ENCODE data around the gene EIF5A. TPM values are rescaled to one million over a fixed set of nuclear protein-coding genes. Genes with fewer than 3 reads are reported as not detected.

The EIF5A gene
- total and polyA plus RNA-seq, 2 of the 8 experiments (the other 6 are each of a cell fraction or from before 2014, with no cell fraction given) = 717 to 1,172 TPM

DNA sequence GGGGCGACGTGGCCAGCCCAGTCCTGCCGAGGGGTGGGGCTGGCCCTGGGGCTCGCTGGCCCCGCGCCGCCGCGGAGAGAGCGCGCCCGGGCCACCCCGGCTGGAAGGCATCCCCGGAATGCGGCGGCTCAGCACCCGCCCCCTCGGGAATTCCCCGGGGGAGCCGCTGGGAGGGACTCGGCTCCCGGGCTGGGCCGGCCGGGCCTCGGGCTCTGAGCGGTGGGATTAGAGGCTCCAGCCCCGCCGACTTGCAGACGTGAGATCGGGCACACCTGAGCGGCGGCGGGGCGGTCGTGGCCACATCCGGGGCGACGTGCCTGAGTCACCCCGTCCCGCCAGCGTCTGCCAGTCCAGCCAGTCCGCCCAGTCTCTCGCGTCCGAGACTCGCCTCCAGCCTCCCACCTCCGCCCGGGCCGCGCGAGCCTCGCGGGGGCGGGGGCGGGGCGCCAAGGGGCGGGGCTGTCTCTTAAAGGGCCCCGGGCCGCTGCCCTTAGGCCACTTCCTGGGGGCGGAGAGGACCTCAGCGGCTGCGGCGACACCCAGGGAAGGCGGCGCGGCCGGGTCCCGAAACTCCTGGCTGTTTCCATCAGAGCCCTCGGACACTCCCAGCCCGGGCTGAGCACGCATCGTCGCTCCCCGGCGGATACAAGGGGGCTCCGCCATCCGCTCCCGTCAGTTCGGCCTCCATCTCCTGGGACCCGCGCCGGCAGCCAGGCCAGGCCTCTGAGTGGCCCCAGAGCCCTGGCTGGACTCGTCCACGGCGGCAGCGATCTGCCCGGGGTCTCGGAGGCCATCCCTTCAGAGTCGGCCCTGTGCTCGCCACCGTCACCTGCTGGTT lies 44.5 kb downstream of the EIF5A start, which contains the start of gene KCTD11 (continued):
- TF ChIP-seq USF2 (IDR thresholded peaks at IDR 0.05; ENCODE audit: low read length) = no peak
- 0 out of 4 replicates have a peak, but pooled peaks of 1 of the 2 experiments have one; percentile 10 for TF ChIP-seq SIN3A (conservative IDR thresholded peaks at IDR 0.05 in 1 of 2, IDR thresholded peaks at IDR 0.05 in 1 of 2; ENCODE audit: low read depth in 1 of 2, low read length in 2 of 2)
- peak; percentile 69 for TF ChIP-seq PHF8 (conservative IDR thresholded peaks at IDR 0.05; ENCODE audit: low read depth, low read length)
- TF ChIP-seq BCL11A (IDR thresholded peaks at IDR 0.05; ENCODE audit: low read depth in 2 of 2, low read length in 2 of 2) = no peak
- TF ChIP-seq SAP30 (IDR thresholded peaks at IDR 0.05; ENCODE audit: insufficient read depth, insufficient replicate concordance, low read length) = no peak
- TF ChIP-seq NANOG (IDR thresholded peaks at IDR 0.05; ENCODE audit: insufficient read depth, low read depth, low read length, poor library complexity, severe bottlenecking) = no peak
- TF ChIP-seq BACH1 (IDR thresholded peaks at IDR 0.05; ENCODE audit: low read length) = 0 out of 2 replicates have a peak, but pooled peaks have one; percentile 28
- 0 out of 2 replicates have a peak, but pooled peaks have one; percentile 15 for TF ChIP-seq TCF12 (IDR thresholded peaks at IDR 0.05; ENCODE audit: low read depth, low read length)
- peak; percentile 31 for TF ChIP-seq TAF7 (optimal IDR thresholded peaks at IDR 0.05; ENCODE audit: borderline replicate concordance, low read depth, low read length)
- peak; percentile 45 for TF ChIP-seq KDM4A (IDR thresholded peaks at IDR 0.05; ENCODE audit: low read depth, low read length, severe bottlenecking)
- TF ChIP-seq, protein P1, sequence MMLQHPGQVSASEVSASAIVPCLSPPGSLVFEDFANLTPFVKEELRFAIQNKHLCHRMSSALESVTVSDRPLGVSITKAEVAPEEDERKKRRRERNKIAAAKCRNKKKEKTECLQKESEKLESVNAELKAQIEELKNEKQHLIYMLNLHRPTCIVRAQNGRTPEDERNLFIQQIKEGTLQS (IDR thresholded peaks at IDR 0.05; ENCODE audit: insufficient read depth, low read depth, low read length) = no peak
- no peak for TF ChIP-seq KDM1A (IDR thresholded peaks at IDR 0.05; ENCODE audit: borderline replicate concordance, low read length)
- TF ChIP-seq SUZ12 (IDR thresholded peaks at IDR 0.05; ENCODE audit: low read length) = no peak
- peak in 1 of 2 experiments; percentile 82; a peak in 2 of 3 replicates for TF ChIP-seq POLR2A (IDR thresholded peaks at IDR 0.05; ENCODE audit: control extremely low read depth in 1 of 2, low read depth in 2 of 2, low read length in 2 of 2)
- TF ChIP-seq BRCA1 (IDR thresholded peaks at IDR 0.05; ENCODE audit: low read depth, low read length) = no peak
- no peak for TF ChIP-seq JUND (IDR thresholded peaks at IDR 0.05; ENCODE audit: low read length)
- no peak for TF ChIP-seq CHD1 (IDR thresholded peaks at IDR 0.05; ENCODE audit: low read depth, low read length)
- TF ChIP-seq CREB1 (IDR thresholded peaks at IDR 0.05) = 0 out of 2 replicates have a peak, but pooled peaks have one; percentile 22
- peak in 1 of 2 experiments; percentile 80; a peak in 2 of 3 replicates for TF ChIP-seq EP300 (IDR thresholded peaks at IDR 0.05; ENCODE audit: borderline replicate concordance in 1 of 2, low read depth in 2 of 2, low read length in 2 of 2)
- no peak for TF ChIP-seq KDM5A (IDR thresholded peaks at IDR 0.05; ENCODE audit: low read length)
- TF ChIP-seq POLR2AphosphoS5 (IDR thresholded peaks at IDR 0.05; ENCODE audit: low read depth, low read length) = peak; percentile 59
- no peak for TF ChIP-seq SRF (IDR thresholded peaks at IDR 0.05; ENCODE audit: low read depth, low read length)

All from H1 (cell line).